Measurements from ENCODE around the gene CA10.

Gene CA10

DNA sequence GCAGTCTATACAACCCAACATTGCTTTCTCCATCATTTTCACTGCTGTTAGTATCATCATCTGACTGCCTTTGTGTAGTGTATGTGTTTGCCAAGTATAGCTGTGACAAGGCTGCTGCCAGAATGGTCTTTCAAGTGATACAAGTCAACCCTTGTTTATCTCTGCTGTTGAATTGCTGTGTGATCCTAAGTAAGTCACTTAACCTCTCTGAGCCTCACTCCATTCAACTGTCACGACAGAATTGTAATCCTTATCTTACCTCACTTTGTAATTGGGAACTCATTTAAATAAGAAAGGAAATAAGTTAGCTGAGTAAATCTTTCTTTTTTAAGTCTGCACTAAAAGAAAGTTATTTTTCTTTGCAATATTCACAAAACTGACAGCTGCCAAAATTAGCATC is 340.6 kb downstream of the CA10 start:
- Histone ChIP-seq H3K27ac (ENCODE audit: low read depth, low read length) (no peak overlapping the region), H3K9me3 (ENCODE audit: control insufficient read depth, insufficient read depth, low read length) (no peaks in the 10 kb centered on the region), H3K79me2 (ENCODE audit: control insufficient read depth, low read length) (no peaks in the 10 kb centered on the region), H3K4me3 (ENCODE audit: low read length) (no peak overlapping the region), H4K20me1 (ENCODE audit: control insufficient read depth, insufficient read depth, low read depth, low read length) (no peaks in the 10 kb centered on the region), H3K9me2 (replicated peaks; ENCODE audit: control insufficient read depth, low read length) (no peaks in the 10 kb centered on the region), H3K36me3 (ENCODE audit: control insufficient read depth, low read length) (no peaks in the 10 kb centered on the region), H3F3A (ENCODE audit: control insufficient read depth, insufficient read depth) (no peaks in the 10 kb centered on the region), H3K4me2 (ENCODE audit: low read length) (no peak overlapping the region), H3K27me3 (ENCODE audit: control insufficient read depth, low read length) (no peaks in the 10 kb centered on the region), H3K4me1 (ENCODE audit: control insufficient read depth, low read length) (no peaks in the 10 kb centered on the region)
- no peak for TF ChIP-seq EZH2phosphoT487 (IDR thresholded peaks at IDR 0.05; ENCODE audit: borderline replicate concordance, low read length)
- no peak for TF ChIP-seq CTCF (IDR thresholded peaks at IDR 0.05; ENCODE audit: low read depth, low read length, poor library complexity, severe bottlenecking)

GRCh38 chr17:51817117-51817516 is 341.4 kb downstream of the CA10 start:
- Histone ChIP-seq H3K4me1 (ENCODE audit: control insufficient read depth, low read length) (no peaks in the 10 kb centered on the region), H3K27ac (ENCODE audit: low read depth, low read length) (no peak overlapping the region), H4K20me1 (ENCODE audit: control insufficient read depth, insufficient read depth, low read depth, low read length) (no peaks in the 10 kb centered on the region), H3K4me2 (ENCODE audit: low read length) (no peak overlapping the region), H3K4me3 (ENCODE audit: low read length) (no peak overlapping the region), H3K36me3 (ENCODE audit: control insufficient read depth, low read length) (no peaks in the 10 kb centered on the region), H3K79me2 (ENCODE audit: control insufficient read depth, low read length) (no peaks in the 10 kb centered on the region), H3F3A (ENCODE audit: control insufficient read depth, insufficient read depth) (no peaks in the 10 kb centered on the region), H3K9me3 (ENCODE audit: control insufficient read depth, insufficient read depth, low read length) (no peaks in the 10 kb centered on the region), H3K27me3 (ENCODE audit: control insufficient read depth, low read length) (no peaks in the 10 kb centered on the region), H3K9me2 (replicated peaks; ENCODE audit: control insufficient read depth, low read length) (no peaks in the 10 kb centered on the region)
- TF ChIP-seq EZH2phosphoT487 (IDR thresholded peaks at IDR 0.05; ENCODE audit: borderline replicate concordance, low read length) (no peak), CTCF (IDR thresholded peaks at IDR 0.05; ENCODE audit: low read depth, low read length, poor library complexity, severe bottlenecking) (no peak)

- H3K36me3 ChIP-seq (ENCODE audit: control insufficient read depth, low read length): no peaks in the 10 kb centered on the region
- no peak overlapping the region for H3K4me3 ChIP-seq (ENCODE audit: low read length)
- H3K27me3 ChIP-seq (ENCODE audit: control insufficient read depth, low read length): no peaks in the 10 kb centered on the region
- no peaks in the 10 kb centered on the region for H3F3A ChIP-seq (ENCODE audit: control insufficient read depth, insufficient read depth)
- H3K79me2 ChIP-seq (ENCODE audit: control insufficient read depth, low read length): no peaks in the 10 kb centered on the region
- H3K4me2 ChIP-seq (ENCODE audit: low read length): no peak overlapping the region
- no peaks in the 10 kb centered on the region for H3K9me3 ChIP-seq (ENCODE audit: control insufficient read depth, insufficient read depth, low read length)
- H4K20me1 ChIP-seq (ENCODE audit: control insufficient read depth, insufficient read depth, low read depth, low read length): no peaks in the 10 kb centered on the region
- H3K27ac ChIP-seq (ENCODE audit: low read depth, low read length): no peak overlapping the region
- no peak for TF ChIP-seq CTCF (IDR thresholded peaks at IDR 0.05; ENCODE audit: low read depth, low read length, poor library complexity, severe bottlenecking)
- TF ChIP-seq EZH2phosphoT487 (IDR thresholded peaks at IDR 0.05; ENCODE audit: borderline replicate concordance, low read length): no peak
- H3K4me1 ChIP-seq (ENCODE audit: control insufficient read depth, low read length): no peaks in the 10 kb centered on the region
- H3K9me2 ChIP-seq (replicated peaks; ENCODE audit: control insufficient read depth, low read length): no peaks in the 10 kb centered on the region
Observed at GRCh38 chr17:51815097-51815496, 343.4 kb downstream of the CA10 start.

- no peak overlapping the region for H3K4me2 ChIP-seq (ENCODE audit: low read length)
- H3K9me3 ChIP-seq (ENCODE audit: control insufficient read depth, insufficient read depth, low read length): no peaks in the 10 kb centered on the region
- no peak overlapping the region for H3K4me3 ChIP-seq (ENCODE audit: low read length)
- no peaks in the 10 kb centered on the region for H3K9me2 ChIP-seq (replicated peaks; ENCODE audit: control insufficient read depth, low read length)
- H3K27me3 ChIP-seq (ENCODE audit: control insufficient read depth, low read length): no peaks in the 10 kb centered on the region
- H3K36me3 ChIP-seq (ENCODE audit: control insufficient read depth, low read length): no peaks in the 10 kb centered on the region
- H3F3A ChIP-seq (ENCODE audit: control insufficient read depth, insufficient read depth): no peaks in the 10 kb centered on the region
- no peak overlapping the region for H3K27ac ChIP-seq (ENCODE audit: low read depth, low read length)
- H3K4me1 ChIP-seq (ENCODE audit: control insufficient read depth, low read length): no peaks in the 10 kb centered on the region
- no peaks in the 10 kb centered on the region for H4K20me1 ChIP-seq (ENCODE audit: control insufficient read depth, insufficient read depth, low read depth, low read length)
- H3K79me2 ChIP-seq (ENCODE audit: control insufficient read depth, low read length): no peaks in the 10 kb centered on the region
- TF ChIP-seq CTCF (IDR thresholded peaks at IDR 0.05; ENCODE audit: low read depth, low read length, poor library complexity, severe bottlenecking) (no peak), EZH2phosphoT487 (IDR thresholded peaks at IDR 0.05; ENCODE audit: borderline replicate concordance, low read length) (no peak)
Observed at GRCh38 chr17:51814521-51814920, 344.0 kb downstream of the CA10 start.

Measured in DOHH2 (cell line).